Measurements from ENCODE around the gene TMEM92.

The TMEM92 gene

DNA sequence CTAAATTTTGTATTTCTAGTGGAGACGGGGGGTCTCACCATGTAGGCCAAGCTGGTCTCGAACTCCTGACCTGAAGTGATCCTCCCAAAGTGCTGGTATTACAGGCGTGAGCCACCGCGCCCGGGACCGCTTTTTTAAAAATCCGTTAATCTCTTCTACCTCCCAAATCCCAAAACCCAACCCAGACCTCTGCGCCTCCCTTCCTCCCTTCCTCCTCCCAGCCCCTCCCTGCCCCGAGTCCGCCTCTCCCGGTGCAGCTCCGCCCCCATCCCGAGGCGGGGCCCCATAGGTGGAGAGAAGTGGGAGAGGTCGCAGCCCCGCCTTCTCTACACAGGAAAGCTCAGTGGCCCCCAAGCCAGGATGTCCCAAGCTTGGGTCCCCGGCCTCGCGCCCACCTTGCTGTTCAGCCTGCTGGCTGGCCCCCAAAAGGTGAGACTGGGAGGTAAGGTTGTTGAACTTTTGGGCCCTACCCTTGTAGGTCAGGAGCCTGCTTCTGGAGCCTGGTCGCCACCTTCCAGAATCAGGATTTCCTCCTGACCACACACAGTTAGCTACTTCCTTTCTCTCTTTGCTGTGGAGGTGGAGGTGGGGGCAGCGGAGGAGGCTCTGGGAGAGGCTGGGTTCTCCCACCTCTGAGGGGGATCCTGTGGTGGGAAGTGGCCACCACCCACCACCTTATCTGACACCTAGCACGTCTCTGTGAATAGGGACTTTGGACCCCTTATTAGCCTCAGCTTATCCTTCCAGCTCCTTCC lies at the start of gene TMEM92:
Gene TMEM92, plus strand, starts transcription at position 325 of the 755 bp plus-strand sequence. Its CDS starts 36 bp downstream, at position 361.
- no peak for DNase-seq

DNA sequence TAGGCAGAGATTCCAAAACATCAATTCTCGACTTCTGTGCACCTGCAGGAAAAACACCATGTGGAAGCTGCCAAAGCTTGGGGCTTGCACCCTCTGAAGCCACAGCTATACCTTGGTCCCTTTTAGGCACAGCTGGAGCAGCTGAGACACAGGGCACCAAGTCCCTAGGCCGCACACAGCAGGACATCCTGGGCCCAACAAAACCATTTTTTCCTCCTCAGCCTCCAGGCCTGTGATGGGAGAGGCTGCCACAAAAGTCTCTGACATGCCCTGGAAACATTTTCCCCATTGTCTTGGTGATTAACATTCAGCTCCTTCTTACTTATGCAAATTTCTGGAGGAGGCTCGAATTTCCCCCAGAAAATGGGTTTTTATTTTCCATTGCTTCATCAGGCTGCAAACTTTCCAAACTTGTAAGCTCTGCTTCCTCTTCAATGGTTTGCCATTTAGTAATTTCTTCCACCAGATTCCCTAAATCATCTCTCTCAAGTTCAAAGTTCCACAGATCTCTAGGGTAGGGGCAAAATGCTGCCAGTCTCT lies 48.5 kb upstream of the TMEM92 start:
- DNase-seq = no peak

DNA sequence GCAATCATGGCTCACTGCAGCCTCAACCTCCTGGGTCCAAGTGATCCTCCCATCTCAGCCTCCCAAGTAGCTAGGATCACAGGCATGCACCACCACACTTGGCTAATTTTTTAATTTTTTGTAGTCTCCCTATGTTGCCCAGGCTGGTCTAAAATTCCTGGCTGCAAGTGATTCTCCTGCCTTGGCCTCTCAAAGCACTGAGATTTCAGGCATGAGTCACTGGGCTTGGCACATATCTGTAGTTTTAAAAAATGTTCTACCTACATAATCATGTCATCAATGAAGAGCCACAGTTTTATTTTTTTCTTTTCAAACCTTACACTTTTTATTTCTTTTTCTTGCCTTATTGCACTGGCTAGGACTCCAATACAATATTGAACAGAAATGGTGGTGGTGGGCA lies 39.7 kb upstream of the TMEM92 start:
- no peak for DNase-seq

DNA sequence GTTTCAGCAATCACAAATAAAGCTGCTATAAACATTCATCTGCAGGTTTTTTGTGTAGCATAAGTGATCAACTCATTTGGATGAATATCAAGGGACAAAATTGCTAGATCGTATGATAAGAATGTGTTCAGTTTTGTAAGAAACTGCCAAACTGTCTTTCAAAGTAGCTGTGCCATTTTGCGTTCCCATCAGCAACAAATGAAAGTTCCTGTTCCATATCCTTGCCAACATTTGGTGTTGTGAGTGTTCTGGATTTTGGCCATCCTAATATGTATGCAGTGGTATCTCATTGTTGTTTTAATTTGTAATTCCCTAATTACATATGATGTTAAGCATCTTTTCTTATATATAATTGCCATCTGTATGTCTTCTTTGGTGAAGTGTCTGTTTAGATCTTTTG lies 36.4 kb upstream of the TMEM92 start:
- no peak for DNase-seq

DNA sequence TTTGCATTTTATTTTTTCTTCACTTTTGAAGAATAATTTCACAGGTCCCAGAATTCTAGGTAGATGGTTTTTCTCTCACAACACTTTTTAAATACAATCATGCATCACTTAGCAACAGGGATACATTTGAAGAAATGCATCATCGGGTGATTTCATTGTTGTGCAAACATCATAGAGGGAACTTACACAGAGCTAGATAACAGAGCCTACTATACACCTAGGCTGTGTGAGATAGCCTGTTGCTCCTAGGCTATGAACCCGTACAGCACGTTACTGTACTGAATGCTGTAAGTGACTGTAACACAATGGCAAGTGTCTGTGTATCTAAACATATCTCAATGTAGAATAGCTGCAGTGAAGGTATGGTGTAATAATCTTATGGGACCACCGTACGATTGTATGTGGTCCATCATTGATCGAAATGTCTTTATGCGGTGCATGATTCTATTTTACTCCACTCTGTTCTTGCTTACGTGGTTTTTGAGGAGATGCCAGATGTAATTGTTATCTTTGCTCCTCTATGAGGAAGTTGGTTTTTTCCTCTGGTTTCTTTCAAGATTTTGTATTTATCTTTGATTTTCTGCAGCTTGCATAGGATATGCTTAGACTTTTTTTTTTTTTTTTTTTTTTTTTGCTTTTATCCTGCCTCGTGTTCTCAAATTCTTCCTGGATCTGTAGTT lies 35.5 kb upstream of the TMEM92 start:
- DNase-seq = no peak

DNA sequence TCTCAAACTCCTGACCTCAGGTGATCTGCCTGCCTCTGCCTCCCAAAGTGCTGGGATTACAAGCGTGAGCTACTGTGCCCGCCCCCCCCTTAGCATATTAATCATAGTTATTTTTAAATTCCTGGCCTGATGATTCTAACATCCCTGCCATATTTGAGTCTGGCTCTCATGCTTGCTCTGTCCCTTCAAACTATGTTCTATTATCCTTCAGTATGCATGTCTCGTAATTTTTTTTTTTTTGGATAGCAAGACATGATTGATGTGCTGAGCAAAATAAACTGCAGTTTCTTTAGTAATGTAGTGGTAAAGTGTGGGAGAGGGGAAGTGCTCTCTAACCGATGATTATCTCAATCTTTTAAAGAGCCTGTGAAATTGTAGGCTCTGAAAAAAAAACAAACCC lies 34.3 kb upstream of the TMEM92 start:
- no peak for DNase-seq

DNA sequence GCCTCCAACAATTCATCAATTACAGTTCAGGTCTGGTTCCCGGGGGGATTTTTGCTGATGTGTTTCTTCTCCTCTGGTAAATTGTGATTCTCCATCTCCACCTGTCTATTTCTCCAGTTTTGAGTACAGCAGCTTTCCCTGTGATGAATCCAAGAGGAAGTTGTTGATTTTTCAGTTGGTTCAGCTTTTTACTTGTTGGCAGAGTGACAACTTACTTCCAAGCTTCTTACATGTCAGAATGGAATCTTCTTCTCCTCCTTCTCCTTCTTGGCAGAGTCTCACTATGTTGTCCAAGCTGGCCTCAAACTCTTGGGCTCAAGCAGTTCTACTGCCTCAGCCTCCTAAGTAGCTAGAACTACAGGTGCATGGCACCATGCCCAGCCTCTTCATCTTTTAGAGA lies 33.4 kb upstream of the TMEM92 start:
- DNase-seq = no peak

DNA sequence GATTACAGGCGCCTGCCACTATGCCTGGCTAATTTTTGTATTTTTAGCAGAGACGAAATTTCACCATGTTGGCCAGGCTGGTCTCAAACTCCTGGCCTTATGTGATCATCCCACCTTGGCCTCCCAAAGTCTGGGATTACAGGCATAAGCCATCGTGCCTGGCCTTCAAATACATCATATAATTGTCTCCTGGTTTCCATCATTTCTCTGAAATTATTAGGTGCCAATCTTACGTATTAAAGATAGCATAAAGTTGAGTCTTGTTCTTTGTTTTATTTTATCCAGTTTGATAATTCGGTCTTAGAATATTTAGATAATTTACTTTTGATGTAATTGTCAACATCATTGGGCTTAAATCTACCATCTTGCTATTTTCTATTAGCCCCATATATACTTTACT lies 32.8 kb upstream of the TMEM92 start:
- DNase-seq = no peak

DNA sequence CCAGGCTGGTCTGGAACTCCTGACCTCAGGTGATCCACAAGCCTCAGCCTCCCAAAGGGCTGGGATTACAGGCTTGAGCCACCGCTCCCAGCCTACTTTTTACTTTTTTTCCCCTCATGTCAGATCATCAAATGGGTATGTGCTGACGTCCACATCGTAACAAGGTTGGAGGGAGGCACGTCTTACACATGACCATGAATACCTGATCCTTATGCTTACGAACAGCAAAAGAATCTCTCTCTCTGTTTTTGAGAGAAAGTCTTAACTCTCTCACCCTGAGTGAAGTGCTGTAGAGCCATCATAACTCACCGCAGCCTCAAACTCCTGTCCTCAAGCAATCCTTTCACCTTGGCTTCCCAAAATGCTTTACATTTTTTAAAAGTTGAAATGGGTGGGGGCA lies 29.5 kb upstream of the TMEM92 start:
- DNase-seq = no peak

DNA sequence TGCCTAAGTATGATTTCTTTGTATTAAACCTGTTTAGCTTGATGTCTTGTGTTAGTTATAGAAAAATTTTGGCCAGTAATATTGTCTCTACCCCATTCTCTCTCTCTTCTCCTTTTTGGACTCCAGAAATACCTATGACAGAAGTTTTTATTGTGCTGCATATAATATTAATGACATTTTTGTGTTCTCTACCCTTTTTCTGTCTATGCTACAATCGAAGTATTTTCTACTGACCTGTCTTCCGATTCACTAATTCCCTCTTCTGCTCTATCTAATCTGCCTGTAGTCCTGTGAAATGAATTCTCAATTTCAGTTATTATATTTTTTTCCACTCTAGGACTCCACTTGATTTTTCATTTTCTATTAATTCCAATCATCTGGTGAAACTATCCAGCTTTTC lies 26.0 kb upstream of the TMEM92 start:
- no peak for DNase-seq

DNA sequence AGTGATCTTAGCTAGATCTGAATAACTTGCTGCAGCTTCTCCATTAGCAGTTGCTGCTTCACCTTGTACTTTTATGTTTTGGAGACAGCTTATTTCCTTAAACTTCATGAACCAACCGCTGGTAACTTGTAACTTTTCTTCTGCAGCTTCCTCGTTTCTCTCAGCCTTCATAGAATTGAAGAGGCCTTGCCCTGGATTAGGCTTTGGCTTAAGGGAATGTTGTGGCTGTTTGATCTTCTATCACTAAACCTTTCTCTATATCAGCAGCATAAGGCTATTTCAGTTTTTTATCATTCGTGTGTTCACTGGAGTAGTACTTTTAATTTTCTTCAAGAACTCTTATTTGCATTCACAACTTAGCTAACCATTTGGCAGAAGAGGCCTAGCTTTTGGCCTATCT lies 21.5 kb upstream of the TMEM92 start:
- DNase-seq = no peak

DNA sequence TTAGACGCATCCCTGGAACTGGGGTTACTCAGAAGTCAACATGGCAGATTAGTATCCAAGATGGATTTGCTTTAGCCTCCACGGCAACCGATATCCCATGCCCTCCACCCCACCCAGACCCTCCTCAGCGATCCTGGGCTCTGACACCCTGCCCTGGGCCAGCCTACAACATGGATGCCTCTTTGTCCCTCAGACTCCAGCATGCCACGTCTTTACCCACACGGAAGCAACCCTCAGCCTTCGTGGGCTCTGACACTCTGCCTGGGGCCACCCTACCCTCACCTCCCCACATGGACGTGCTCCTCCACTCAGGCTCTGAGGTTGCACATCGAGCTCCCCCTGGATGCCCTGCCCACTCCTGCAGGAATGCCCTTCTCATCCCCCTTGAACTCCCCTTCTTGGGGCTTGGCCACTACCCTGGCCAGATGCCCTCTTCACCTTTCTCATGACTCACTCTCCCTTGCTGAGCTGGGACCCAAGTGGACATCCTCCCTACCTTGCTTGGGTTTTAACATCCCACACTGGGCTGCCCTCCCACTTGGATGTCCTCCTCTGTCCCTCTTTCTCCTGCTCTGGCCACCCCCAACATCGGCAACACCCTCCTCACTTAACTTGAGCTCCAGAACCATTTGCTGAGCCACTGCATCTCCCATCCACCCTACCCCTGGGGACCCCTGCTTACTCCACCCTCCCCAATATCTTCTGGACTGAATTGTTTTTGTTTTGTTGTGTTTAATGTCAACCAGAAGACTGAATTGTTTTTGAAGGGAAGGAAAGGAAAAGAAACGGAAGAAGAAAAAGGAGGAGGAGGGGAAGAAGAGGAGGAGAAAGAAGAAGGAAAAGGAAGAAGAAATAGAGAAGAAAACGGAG lies 18.3 kb upstream of the TMEM92 start:
- DNase-seq = no peak

DNA sequence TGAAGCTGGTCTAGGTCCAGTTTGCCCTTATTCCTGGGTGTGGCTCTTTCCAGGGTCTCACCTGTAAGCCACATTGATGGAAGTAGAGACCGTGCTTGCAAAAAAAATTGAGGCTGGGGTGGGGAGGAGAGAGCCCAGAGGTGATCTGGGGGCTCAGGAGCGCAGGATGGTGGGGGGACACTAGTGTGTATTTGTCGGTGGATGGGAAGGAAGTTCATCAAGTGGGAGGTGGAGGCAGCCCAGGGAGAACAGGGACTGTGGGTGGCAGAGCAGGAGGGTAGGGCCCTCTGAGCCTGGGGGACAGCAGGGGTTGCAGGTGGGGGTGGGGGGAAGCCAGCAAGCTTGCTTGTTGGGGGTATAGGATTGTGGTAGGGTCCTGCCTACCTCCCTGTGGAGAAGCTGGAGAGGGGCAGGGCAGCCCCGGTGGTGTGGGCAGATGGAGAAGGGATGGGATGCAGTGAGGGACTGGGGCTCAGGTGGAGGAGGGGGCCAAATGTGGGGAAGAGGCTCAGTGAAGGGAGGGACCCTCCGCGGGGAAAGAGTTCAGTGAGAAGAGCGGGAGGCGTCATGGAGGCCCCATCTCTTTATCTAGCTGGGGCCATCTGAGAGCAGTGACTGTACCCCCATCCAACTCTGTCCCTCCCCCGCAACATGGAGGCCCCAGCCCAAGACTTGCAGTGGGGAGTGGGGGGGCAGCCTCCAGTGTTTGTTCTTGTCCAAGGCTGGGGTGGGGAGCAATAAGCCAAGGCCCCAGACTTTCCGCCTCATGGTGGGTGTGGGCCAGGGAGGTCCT lies 17.2 kb upstream of the TMEM92 start:
- DNase-seq = no peak

DNA sequence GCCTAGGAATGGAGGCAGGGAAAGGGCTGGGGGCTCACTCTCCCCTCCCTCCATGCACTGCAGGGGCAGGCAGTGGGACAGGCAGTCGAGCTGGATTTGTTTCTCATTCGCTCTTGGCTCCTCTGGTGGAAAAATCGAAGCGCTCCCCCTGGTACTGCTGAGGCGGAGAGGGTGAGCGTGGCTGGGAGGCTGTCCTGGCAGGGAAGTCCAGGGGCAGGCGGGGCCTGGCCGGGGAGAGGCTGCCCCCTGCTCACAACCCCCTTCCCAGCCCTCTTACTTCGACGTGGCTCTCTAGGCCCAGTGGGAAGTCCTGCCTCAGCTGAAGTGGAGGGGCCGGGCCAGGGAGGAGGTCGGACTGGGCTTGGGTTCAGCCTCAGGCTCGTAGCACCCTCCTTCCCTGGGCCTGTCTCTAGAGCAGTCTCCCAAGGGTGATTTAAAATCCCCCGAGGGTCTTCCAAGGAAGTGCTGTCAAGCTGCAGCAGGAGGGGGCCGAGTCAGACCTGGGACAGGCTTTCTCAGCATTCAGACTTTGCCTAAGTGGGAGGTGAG lies 16.5 kb upstream of the TMEM92 start:
- DNase-seq = no peak

DNA sequence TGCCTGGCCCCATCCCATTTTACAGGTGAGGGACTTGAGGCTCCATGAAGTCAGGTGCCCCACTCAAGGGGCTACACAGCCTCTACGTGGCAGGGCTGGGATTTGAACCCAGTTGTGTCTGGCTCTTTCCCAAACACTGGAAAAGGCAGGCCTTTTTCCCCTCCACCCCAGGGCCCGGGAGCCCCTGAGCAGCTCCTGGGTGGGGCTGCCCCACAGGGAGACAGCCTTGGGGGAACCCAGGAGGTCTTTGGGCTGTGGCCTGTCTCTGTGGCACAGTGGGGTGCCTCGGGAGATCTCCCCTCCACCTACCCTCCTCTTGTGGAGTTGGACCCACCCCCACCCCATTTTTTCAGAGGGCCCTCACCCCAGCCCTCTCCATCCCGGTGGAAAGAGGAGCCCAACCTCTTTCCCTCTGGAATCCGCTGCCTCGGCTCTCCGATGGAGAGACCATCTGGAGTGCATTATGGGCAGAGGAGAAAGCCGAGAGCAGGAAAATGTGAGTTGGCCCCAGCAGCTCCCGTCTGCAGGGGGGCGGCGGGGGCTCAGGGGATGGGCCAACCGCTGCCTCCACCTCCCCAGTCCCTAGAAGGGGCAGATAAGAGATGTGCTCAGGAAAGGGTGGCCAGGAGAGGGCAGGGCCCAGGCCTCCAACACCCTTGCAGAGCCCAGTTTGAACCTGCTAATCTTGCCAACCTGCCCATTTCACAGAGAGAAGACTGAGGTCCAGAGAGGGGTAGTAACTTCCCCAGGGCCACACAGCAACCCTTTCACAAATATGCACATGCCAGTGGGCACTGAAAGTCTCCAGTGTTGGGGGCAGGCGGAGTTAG lies 15.4 kb upstream of the TMEM92 start:
- DNase-seq = no peak

DNA sequence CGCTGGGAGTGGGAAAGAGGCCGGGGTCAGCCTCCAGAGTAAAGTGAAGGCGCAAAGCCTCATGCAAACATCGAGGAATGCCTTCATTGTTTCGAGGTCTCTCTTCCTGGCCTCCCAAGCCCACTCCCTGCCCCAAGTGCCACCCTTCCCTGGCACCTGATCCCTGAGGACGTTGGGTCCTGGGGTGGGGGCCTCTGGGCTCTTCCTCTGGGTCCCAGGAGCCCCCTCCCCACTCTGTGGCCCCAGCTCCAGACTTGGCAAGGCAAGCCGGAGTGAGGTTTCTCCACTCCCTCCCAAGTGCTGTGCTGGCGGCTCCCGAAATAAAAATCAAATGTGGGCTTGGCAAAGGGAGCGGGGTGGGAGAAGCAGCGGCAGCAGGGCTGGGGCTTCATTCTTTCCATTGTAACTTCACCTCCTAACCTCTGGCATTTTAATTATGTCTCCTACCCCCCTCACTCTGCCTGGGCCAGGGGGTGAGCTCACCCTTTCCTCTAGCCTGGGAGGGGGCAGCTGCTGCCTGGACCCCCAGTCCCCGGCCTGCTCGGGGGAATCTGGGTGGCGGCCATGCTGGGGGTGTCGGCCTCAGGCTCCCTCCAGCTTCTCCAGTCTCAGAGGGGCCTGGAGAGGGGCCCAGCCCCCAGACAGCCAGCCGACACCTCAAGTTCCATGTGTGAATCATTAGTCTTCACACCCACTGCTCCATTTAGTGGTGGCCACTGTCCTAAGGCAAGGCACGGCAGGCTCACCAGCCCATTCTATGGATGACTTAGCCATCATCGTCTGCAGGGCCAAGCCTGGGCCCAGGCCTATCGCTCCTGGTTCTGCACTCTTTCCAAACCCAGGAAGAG lies 14.6 kb upstream of the TMEM92 start:
- DNase-seq = no peak

DNA sequence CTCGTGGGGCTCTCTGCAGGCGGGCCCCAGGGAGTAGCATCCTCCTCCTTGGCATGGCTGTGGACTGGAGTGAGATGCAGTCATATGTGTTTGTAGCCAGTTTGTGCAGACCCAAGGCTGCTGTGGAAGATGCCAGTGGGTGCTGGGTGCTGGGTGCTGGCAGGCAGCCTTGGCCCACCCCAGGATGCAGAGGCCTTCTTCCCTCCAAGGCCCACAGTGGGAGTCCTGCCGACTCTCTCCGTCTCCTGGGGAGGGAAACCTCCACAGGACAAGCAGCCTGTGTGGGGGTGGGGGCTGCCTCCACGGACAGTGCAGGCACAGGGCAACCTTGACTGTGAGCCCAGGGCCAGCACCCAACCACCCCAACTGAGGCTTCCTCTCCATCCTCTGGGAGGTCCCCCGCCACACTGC lies 13.8 kb upstream of the TMEM92 start:
- no peak for DNase-seq

DNA sequence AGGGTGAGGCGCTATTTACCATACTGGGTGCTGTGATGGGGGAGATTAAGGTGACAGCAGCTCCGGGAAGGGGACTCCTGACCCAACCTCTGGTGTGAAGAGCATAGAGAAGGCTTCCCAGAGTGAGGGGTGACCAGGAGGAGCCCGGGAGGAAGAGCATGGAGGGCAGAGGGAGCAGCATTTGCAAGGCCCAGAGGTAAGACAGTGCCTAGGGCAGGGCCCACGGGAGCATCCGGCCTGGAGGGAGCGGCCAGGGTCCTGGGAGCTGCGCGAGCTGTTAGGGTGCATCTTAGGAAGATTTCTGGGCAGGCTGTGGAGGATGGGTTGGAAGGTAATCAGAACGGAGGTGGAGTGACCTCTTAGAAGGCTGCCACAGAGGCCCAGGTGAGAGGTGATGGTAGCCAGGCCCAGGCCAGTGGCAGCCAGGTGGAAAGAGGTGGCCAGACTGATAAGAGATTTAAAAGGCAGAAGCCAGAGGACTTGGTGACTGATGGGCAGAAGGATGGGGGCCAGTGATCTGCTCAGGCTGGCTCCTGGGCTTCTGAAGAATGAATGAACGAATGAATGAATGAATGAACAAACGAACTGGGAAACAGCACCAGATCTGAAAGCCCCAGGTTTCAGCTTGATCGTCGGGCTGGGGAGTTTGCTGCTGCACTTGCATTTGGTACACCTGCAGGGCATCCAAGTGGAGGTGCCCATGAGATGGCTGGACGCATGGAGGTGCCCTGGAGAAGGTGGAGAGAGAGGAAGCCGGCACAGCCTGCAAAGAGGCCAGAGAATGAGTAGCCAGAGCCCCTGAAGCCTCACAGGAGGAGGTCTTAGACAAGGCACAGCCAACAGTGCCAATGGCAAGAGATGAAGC lies 13.0 kb upstream of the TMEM92 start:
- DNase-seq = no peak
